Stomach (tissue), 9 donors: ENCODE data around the gene FANCB. TPM values are rescaled to one million over a fixed set of nuclear protein-coding genes. Genes with fewer than 3 reads are reported as not detected.

ENCODE experiments used
- DNase-seq, 2 donors: peaks; one replicate each; pipeline versions ENCODE4 v3.0.0 to v3.0.0-alpha.2; 2013 to 2019
- H3K27ac ChIP-seq, 5 donors: fragments of 200-600 bp in 4 of 5; sonication (generic) in 4 of 5; one replicate each; pipeline ENCODE4 v1.5.1; 2013 to 2019; ENCODE audit warnings: mild to moderate bottlenecking in 1 of 5, moderate library complexity in 1 of 5
- H3K27me3 ChIP-seq, 3 donors: fragments of 200-600 bp; sonication (generic); one replicate each; pipeline ENCODE4 v1.5.1; 2017 to 2019; ENCODE audit warnings: mixed run types in 1 of 3
- H3K36me3 ChIP-seq, 4 donors: fragments of 200-600 bp; sonication (generic); 1 replicate in 3 of 4; 2 replicates in 1 of 4; pipeline ENCODE4 v1.5.1; 2016 to 2019
- H3K4me1 ChIP-seq, 4 donors: fragments of 200-600 bp; sonication (generic); one replicate each; pipeline ENCODE4 v1.5.1; 2016 to 2019
- H3K4me3 ChIP-seq, 4 donors: fragments of 200-600 bp; sonication (generic) in 3 of 4; one replicate each; pipeline ENCODE4 v1.5.1; 2016 to 2019; ENCODE audit warnings: mild to moderate bottlenecking in 1 of 4
- H3K9me3 ChIP-seq, 4 donors: fragments of 200-600 bp; sonication (generic); one replicate each; pipeline ENCODE4 v1.5.1; 2016 to 2019
- EP300 ChIP-seq: sonication (generic); formaldehyde crosslinking; IDR thresholded peaks from one replicate; pipeline ENCODE4 v1.6.1; 2017; ENCODE audit warnings: antibody characterized with exemption
- POLR2A ChIP-seq, 4 donors: fragments of 450-650 bp; IDR thresholded peaks; one replicate each; pipeline ENCODE4 v1.6.1; 2016; ENCODE audit warnings: antibody characterized with exemption in 4 of 4, control low read depth in 2 of 4, mild to moderate bottlenecking in 1 of 4, moderate library complexity in 1 of 4
- POLR2AphosphoS5 ChIP-seq, 3 donors: sonication (generic); formaldehyde crosslinking; IDR thresholded peaks; one replicate each; pipeline ENCODE4 v1.6.1; 2016; ENCODE audit warnings: antibody characterized with exemption in 3 of 3
- WGBS, 5 donors: extraction: QIAGEN DNeasy Blood & Tissue Kit in 3 of 5; methylation state at CpG; one replicate each; pipeline versions ENCODE4 v1.1.5 to v1.1.7; 2013 to 2018; 5-methylcytosine and 5-hydroxymethylcytosine counted together
- intact Hi-C: fragments of 100-400 bp; cut with DNase I; formaldehyde crosslinking; loops from one replicate; pipeline ENCODE4 v1.15.1; 2023; ENCODE audit warnings: low total_unique reads
- polyA plus RNA-seq, 3 donors: library from polyadenylated mRNA; stranded (reverse); fragments of 200-250 nt; gene quantifications; one replicate each; pipeline ENCODE4 v1.2.3, GENCODE V29; 2013
- total RNA-seq, 5 donors: library from RNA; depleted of rRNA; stranded (reverse); fragments of >200 nt; gene quantifications; one replicate each; pipeline versions ENCODE4 v1.1.0 to v1.2.3, GENCODE V29; 2014 to 2016
- TF ChIP-seq, protein P1 (sequence below), 7 experiments: fragments of 450-650 bp in 4 of 7; fragments of 200-600 bp in 3 of 7; sonication (generic) in 3 of 7; IDR thresholded peaks; one replicate each; pipeline ENCODE4 v1.5.1; 2016 to 2019; ENCODE audit warnings: antibody characterized with exemption in 7 of 7, control low read depth in 2 of 7, mild to moderate bottlenecking in 1 of 7
- donor health status: healthy with polysubstance abuse.
- donor health status: Bipolar disorder and iron deficiency.
- donor health status: healthy.

The FANCB gene
- total and polyA plus RNA-seq, 8 donors, result 0.25 to 5.3 (median 0.66) TPM; not detected in 2

GRCh38 chrX:14902537-14902936 is 29.7 kb upstream of the FANCB start:
- Histone ChIP-seq H3K9me3 (peaks cover 0 to 9% (median 0%) of the 10 kb centered on the region in 4 donors), H3K4me1 (no peaks in the 10 kb centered on the region), H3K27me3 (no peaks in the 10 kb centered on the region), H3K36me3 (peaks cover 0 to 14% (median 11%) of the 10 kb centered on the region in 4 donors), H3K27ac (no peak overlapping the region), H3K4me3 (no peak overlapping the region)
- no peak for DNase-seq
- intact Hi-C loops, result no loop called here
- TF ChIP-seq POLR2A (IDR thresholded peaks at IDR 0.05) (no peak), POLR2AphosphoS5 (IDR thresholded peaks at IDR 0.05) (no peak), EP300 (no peak)
- TF ChIP-seq, protein P1, sequence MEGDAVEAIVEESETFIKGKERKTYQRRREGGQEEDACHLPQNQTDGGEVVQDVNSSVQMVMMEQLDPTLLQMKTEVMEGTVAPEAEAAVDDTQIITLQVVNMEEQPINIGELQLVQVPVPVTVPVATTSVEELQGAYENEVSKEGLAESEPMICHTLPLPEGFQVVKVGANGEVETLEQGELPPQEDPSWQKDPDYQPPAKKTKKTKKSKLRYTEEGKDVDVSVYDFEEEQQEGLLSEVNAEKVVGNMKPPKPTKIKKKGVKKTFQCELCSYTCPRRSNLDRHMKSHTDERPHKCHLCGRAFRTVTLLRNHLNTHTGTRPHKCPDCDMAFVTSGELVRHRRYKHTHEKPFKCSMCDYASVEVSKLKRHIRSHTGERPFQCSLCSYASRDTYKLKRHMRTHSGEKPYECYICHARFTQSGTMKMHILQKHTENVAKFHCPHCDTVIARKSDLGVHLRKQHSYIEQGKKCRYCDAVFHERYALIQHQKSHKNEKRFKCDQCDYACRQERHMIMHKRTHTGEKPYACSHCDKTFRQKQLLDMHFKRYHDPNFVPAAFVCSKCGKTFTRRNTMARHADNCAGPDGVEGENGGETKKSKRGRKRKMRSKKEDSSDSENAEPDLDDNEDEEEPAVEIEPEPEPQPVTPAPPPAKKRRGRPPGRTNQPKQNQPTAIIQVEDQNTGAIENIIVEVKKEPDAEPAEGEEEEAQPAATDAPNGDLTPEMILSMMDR (IDR thresholded peaks at IDR 0.05), result no peak

- Histone ChIP-seq H3K9me3 (peaks cover 0 to 7% (median 0%) of the 10 kb centered on the region in 4 donors), H3K27me3 (no peaks in the 10 kb centered on the region), H3K4me1 (no peaks in the 10 kb centered on the region), H3K36me3 (peaks cover 0 to 15% (median 9%) of the 10 kb centered on the region in 4 donors), H3K27ac (no peak overlapping the region), H3K4me3 (no peak overlapping the region)
- intact Hi-C loops, result no loop called here
- peak in 1 of 2 donors; percentile 30 for DNase-seq
- TF ChIP-seq POLR2A (IDR thresholded peaks at IDR 0.05), result no peak
- TF ChIP-seq EP300, result no peak
- TF ChIP-seq POLR2AphosphoS5 (IDR thresholded peaks at IDR 0.05), result no peak
- TF ChIP-seq, protein P1 (IDR thresholded peaks at IDR 0.05), result no peak
These were observed 26.7 kb upstream of the FANCB start for GRCh38 chrX:14899607-14900006.

- intact Hi-C loops, result no loop called here
- TF ChIP-seq EP300 (no peak), POLR2AphosphoS5 (IDR thresholded peaks at IDR 0.05) (no peak), POLR2A (IDR thresholded peaks at IDR 0.05) (no peak)
- TF ChIP-seq, protein P1 (IDR thresholded peaks at IDR 0.05), result no peak
- H3K36me3 ChIP-seq, result peaks cover 0 to 9% (median 2%) of the 10 kb centered on the region in 4 donors
- no peak overlapping the region for H3K27ac ChIP-seq
- no peak for DNase-seq
- 77 to 100% (median 84%) methylated on average over 2 of the region's 2 CpGs for whole genome bisulfite sequencing, 5 donors
- no peaks in the 10 kb centered on the region for H3K9me3 ChIP-seq
- no peak overlapping the region for H3K4me3 ChIP-seq
- no peaks in the 10 kb centered on the region for H3K27me3 ChIP-seq
- H3K4me1 ChIP-seq, result no peaks in the 10 kb centered on the region
These were observed 24.2 kb upstream of the FANCB start for GRCh38 chrX:14897042-14897441.

GRCh38 chrX:14896273-14896672 is 23.4 kb upstream of the FANCB start:
- no peak overlapping the region for H3K27ac ChIP-seq
- no peak for DNase-seq
- H3K36me3 ChIP-seq, result peaks cover 0 to 9% (median 2%) of the 10 kb centered on the region in 4 donors
- 84 to 100% (median 91%) methylated on average over 2 of the region's 2 CpGs for WGBS, 5 donors
- H3K4me3 ChIP-seq, result no peak overlapping the region
- no peak for TF ChIP-seq EP300
- TF ChIP-seq, protein P1 (IDR thresholded peaks at IDR 0.05), result no peak
- no peak for TF ChIP-seq POLR2AphosphoS5 (IDR thresholded peaks at IDR 0.05)
- TF ChIP-seq POLR2A (IDR thresholded peaks at IDR 0.05), result no peak
- H3K4me1 ChIP-seq, result no peaks in the 10 kb centered on the region
- H3K9me3 ChIP-seq, result no peaks in the 10 kb centered on the region
- intact Hi-C loops, result no loop called here
- H3K27me3 ChIP-seq, result no peaks in the 10 kb centered on the region
